Measurements from ENCODE around the gene SPTBN1. TPM values are rescaled to one million over a fixed set of nuclear protein-coding genes. Genes with fewer than 3 reads are reported as not detected.

The SPTBN1 gene
- total RNA-seq, 4 donors from 2014 or later, result 132 to 239 (median 195) TPM

DNA sequence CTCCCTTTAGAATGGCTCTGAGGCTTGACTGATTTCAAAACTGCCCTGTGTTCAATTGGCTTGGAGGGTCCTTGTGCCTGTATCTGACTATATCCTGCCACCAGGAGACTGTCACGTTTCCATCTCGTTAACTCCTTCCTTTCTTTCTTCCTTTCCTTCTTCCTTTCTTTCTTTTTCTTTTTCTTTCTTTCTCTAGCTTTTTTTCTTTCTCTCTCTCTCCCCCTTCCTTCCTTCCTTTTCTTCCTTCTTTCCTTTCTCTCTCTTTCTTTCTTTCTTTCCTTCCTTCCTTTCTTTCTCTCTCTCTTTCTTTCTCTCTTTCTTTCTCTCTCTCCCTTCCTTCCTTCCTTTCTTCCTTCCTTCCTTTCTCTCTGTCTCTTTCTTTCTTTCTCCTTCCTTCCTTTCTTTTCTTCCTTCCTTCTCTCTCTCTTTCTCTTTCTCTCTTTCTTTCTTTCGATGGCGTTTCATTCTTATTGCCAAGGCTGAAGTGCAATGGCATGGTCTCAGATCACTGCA, 229.2 kb downstream of the SPTBN1 start:
- 81 to 89% methylated on average over 4 of the region's 4 CpGs for WGBS, 2 donors

DNA sequence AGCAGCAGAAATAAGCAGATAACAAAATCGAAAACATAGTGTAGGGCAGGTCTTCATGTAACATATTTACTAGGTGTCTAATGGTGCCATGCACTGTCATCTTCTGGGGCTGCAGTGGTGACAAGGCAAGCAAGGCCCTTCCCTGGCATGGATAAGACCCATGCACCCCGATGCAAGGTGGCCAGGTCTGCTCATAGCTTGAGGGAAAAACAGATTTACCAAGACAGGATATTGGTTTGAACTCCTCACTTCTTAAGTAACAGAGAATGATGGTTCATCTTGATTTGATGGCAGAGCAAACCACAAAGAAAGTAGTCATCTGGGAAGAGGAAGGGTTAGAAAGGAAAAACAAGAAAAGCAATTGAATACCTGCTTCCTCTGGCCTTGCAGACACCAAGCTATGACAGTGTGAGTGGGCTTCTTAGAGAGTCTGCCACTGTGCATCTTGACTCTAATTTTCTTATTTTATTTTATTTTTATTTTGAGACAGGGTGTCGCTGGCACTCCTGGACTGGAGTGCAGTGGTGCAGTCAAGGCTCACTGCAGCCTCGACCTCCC, 231.5 kb downstream of the SPTBN1 start:
- no peak for DNase-seq (ENCODE audit: low spot score in 2 of 2)
- WGBS, 2 donors, result 86 to 91% methylated on average over 4 of the region's 4 CpGs
- no peak overlapping the region for H3K4me3 ChIP-seq (ENCODE audit: low read depth, poor library complexity, severe bottlenecking)
- no peak for TF ChIP-seq POLR2A (IDR thresholded peaks at IDR 0.05)
- TF ChIP-seq, protein P1, sequence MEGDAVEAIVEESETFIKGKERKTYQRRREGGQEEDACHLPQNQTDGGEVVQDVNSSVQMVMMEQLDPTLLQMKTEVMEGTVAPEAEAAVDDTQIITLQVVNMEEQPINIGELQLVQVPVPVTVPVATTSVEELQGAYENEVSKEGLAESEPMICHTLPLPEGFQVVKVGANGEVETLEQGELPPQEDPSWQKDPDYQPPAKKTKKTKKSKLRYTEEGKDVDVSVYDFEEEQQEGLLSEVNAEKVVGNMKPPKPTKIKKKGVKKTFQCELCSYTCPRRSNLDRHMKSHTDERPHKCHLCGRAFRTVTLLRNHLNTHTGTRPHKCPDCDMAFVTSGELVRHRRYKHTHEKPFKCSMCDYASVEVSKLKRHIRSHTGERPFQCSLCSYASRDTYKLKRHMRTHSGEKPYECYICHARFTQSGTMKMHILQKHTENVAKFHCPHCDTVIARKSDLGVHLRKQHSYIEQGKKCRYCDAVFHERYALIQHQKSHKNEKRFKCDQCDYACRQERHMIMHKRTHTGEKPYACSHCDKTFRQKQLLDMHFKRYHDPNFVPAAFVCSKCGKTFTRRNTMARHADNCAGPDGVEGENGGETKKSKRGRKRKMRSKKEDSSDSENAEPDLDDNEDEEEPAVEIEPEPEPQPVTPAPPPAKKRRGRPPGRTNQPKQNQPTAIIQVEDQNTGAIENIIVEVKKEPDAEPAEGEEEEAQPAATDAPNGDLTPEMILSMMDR (IDR thresholded peaks at IDR 0.05), result no peak
- intact Hi-C loops (cut with DNase I; ENCODE audit: low total_unique reads), result no loop called here

More for the DNA sequence above, 229.2 kb downstream of the SPTBN1 start:
- intact Hi-C loops (cut with DNase I; ENCODE audit: low total_unique reads), result no loop called here
- H3K4me3 ChIP-seq (ENCODE audit: low read depth, poor library complexity, severe bottlenecking), result no peak overlapping the region
- no peak for DNase-seq (ENCODE audit: low spot score in 2 of 2)
- TF ChIP-seq, protein P1 (IDR thresholded peaks at IDR 0.05), result no peak
- no peak for TF ChIP-seq POLR2A (IDR thresholded peaks at IDR 0.05)

DNA sequence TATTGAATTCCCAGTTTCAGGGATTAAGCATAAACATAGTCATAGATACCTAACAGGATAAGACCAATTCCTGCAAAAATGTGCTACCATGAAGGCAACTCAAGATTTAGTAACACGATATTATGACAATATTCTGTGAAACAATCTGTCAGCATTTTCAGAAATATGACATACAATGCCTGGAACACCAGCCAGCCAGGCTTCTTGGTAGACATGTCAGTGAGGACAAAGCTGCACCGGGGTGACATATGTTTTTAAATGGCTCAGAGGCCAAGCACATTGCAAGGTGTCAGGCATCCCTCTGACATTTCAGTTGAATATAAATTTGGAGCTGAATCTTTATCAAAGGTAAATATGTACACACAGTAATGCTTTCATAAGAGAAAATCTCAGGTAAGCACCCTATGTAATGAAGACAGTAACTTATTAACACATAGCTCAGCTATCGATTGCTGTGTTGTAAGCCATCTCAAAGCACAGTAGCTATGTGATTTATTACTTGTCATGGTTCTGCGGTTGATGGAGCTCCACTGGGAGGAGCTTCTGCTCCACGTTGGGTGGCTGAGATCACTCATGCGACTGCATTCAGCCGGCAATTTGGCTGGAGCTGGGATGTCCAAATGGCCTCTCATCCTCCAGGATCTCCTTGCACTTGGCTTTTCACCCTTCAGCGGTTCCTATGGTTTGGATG, 235.5 kb downstream of the SPTBN1 start:
- no peak for TF ChIP-seq POLR2A (IDR thresholded peaks at IDR 0.05)
- TF ChIP-seq, protein P1 (IDR thresholded peaks at IDR 0.05), result no peak
- intact Hi-C loops (cut with DNase I; ENCODE audit: low total_unique reads), result no loop called here
- no peak for DNase-seq (ENCODE audit: low spot score in 2 of 2)
- H3K4me3 ChIP-seq (ENCODE audit: low read depth, poor library complexity, severe bottlenecking), result no peak overlapping the region
- WGBS, 2 donors, result 74 to 75% methylated on average over 7 to 8 of the region's 8 CpGs

DNA sequence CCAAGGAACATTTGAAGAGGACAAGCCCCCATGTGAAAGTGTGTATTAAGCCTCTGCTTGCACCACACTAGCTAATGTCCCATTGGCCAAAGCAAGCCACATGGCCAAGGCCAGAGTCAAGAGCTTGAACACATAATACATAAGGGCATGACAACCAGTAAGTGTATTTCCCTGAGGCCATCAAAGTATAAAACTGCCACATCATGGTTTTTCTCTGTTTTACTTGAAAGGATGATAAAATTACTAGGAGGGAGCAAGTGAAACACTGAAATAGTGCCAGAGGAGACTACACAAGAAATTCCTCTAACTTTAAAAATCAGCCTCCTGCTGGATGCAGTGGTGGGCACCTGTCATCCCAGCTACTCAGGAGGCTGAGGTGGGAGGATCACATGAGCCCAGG, 236.4 kb downstream of the SPTBN1 start:
- intact Hi-C loops (cut with DNase I; ENCODE audit: low total_unique reads), result no loop called here
- H3K4me3 ChIP-seq (ENCODE audit: low read depth, poor library complexity, severe bottlenecking), result no peak overlapping the region
- no peak for TF ChIP-seq POLR2A (IDR thresholded peaks at IDR 0.05)
- TF ChIP-seq, protein P1 (IDR thresholded peaks at IDR 0.05), result no peak
- no peak for DNase-seq (ENCODE audit: low spot score in 2 of 2)

DNA sequence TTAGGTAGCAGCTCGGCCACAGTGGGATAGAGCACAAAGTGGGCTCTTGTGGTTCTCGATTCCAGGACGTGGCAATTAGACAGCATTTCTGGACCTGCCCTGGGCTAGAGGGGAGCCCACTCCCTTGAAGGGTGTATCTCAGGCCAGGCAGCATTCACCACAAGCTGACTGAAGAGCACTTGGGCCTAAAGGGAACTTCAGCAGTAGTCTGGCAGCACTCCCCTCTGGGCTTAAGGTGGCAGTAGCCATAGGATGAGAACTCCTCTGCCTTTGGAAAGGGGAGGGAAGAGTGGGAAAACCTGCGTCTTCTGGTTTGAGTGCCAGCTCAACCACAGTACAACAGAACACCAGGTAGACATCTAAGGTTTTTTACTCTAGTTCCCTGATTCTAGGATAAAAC, 239.3 kb downstream of the SPTBN1 start:
- no peak for TF ChIP-seq POLR2A (IDR thresholded peaks at IDR 0.05)
- TF ChIP-seq, protein P1 (IDR thresholded peaks at IDR 0.05), result no peak
- intact Hi-C loops (cut with DNase I; ENCODE audit: low total_unique reads), result no loop called here
- H3K4me3 ChIP-seq (ENCODE audit: low read depth, poor library complexity, severe bottlenecking), result no peak overlapping the region
- 81 to 88% methylated on average over 4 of the region's 4 CpGs for WGBS, 2 donors
- DNase-seq (ENCODE audit: low spot score in 2 of 2), result no peak
